Vagina (tissue), 2 donors: ENCODE data around the gene PSMD11.

ENCODE experiments used
- POLR2A ChIP-seq, 2 donors: fragments of 450-650 bp; IDR thresholded peaks; one replicate each; pipeline ENCODE4 v1.6.1; 2017; ENCODE audit warnings: antibody characterized with exemption in 2 of 2, mild to moderate bottlenecking in 2 of 2, moderate library complexity in 2 of 2
- TF ChIP-seq, protein P1 (sequence below), 3 experiments: fragments of 450-650 bp in 2 of 3; fragments of 200-600 bp in 1 of 3; sonication (generic) in 1 of 3; IDR thresholded peaks; one replicate each; pipeline ENCODE4 v1.5.1; 2017 to 2019; ENCODE audit warnings: antibody characterized with exemption in 3 of 3, mild to moderate bottlenecking in 2 of 3, moderate library complexity in 2 of 3

DNA sequence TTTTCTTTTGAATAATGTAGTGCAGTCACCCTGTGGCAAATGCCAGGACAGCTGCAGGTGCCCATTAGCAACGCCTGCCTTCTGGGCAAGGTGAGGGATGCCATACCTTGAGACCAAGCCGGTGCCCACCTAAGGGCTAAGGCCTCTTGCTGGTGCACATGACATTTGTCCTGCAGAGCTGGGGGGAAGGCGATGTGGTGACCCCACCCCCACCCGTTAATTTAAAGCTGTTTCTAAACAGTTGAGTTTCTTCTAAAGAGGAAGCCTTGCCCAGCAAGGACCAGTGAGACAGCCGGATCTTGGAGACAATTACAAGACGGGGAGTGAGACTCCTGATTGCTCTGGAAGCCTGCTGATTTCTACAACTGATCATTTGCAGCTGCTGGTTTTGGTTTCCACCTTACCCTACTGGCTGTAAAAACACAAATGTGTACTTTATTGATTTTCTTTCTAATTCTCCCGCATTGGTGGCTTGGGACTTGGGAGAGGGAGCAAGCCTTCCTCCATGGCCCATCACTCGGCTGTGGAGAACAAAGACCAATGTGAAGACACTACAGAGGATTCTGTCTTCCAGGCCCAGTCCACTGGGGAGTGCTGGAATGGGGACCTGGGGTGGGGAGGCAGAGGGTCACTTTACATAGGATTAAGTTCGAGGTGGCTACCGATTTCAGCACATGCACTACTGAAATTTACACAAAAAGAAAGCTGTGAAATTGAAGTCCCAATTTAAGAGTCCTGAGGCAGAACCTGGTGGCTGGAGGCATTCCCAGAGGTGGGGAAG, 45.2 kb downstream of the PSMD11 start:
- TF ChIP-seq POLR2A (IDR thresholded peaks at IDR 0.05) = no peak
- TF ChIP-seq, protein P1, sequence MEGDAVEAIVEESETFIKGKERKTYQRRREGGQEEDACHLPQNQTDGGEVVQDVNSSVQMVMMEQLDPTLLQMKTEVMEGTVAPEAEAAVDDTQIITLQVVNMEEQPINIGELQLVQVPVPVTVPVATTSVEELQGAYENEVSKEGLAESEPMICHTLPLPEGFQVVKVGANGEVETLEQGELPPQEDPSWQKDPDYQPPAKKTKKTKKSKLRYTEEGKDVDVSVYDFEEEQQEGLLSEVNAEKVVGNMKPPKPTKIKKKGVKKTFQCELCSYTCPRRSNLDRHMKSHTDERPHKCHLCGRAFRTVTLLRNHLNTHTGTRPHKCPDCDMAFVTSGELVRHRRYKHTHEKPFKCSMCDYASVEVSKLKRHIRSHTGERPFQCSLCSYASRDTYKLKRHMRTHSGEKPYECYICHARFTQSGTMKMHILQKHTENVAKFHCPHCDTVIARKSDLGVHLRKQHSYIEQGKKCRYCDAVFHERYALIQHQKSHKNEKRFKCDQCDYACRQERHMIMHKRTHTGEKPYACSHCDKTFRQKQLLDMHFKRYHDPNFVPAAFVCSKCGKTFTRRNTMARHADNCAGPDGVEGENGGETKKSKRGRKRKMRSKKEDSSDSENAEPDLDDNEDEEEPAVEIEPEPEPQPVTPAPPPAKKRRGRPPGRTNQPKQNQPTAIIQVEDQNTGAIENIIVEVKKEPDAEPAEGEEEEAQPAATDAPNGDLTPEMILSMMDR (IDR thresholded peaks at IDR 0.05) = no peak
